GM19025 (cell line): ENCODE measurements around the gene PPP2R3B.
"Not testable (repeated sequence)": the region's sequence is repeated elsewhere in the genome, so short reads cannot be mapped to it uniquely, and the experiment has no call there.

ENCODE experiments used
- ATAC-seq: cut with Tn5 transposase; IDR thresholded peaks from one replicate; pipeline ENCODE4 v1.9.1; 2021; ENCODE audit warnings: mild to moderate bottlenecking, low read depth, moderate library complexity; ENCODE audit not compliant: unreplicated experiment

PPP2R3B gene

GRCh38 chrX:307261-308111, 79.2 kb downstream of the PPP2R3B start:
- ATAC-seq = no peak

DNA sequence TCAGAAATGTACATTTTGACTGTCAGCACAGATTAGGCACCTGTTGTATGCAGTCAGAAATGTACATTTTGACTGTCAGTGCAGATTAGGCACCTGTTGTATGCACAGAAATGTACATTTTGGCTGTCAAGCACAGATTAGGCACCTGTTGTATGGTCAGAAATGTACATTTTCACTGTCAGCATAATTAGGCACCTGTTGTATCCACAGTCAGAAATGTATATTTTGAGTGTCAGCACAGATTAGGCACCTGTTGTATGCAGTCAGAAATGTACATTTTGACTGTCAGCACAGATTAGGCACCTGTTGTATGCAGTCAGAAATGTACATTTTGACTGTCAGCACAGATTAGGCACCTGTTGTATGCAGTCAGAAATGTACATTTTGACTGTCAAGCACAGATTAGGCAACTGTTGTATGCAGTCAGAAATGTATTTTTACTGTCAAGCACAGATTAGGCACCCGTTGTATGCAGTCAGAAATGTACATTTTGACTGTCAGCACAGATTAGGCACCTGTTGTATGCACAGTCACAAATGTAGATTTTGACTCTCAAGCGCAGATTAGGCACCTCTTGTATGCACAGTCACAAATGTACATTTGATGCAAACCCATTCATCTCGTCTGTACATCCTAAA, 80.0 kb downstream of the PPP2R3B start:
- not testable (repeated sequence) for ATAC-seq

DNA sequence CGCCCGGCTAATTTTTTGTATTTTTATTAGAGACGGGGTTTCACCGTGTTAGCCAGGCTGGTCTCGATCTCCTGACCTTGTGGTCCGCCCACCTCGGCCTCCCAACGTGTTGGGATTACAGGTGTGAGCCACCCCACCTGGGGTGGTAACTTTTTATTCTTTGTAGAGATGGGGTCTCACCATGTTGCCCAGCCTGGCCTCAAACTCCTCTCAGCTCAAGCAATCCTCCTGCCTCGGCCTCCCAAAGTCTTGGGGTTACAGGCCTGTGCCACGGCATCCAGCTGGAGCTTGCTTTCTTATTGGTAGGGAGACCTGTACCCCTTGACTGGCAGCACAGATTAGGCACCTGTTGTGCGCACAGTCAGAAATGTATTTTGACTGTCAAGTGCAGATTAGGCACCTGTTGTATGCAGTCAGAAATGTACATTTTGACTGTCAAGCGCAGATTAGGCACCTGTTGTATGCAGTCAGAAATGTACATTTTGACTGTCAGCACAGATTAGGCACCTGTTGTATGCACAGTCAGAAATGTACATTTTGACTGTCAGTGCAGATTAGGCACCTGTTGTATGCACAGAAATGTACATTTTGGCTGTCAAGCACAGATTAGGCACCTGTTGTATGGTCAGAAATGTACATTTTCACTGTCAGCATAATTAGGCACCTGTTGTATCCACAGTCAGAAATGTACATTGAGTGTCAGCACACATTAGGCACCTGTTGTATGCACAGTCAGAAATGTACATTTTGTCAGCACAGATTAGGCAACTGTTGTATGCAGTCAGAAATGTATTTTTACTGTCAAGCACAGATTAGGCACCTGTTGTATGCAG, 80.7 kb downstream of the PPP2R3B start:
- ATAC-seq = not testable (repeated sequence)

- no peak for ATAC-seq
Observed at GRCh38 chrX:302975-303374, 83.7 kb downstream of the PPP2R3B start.

DNA sequence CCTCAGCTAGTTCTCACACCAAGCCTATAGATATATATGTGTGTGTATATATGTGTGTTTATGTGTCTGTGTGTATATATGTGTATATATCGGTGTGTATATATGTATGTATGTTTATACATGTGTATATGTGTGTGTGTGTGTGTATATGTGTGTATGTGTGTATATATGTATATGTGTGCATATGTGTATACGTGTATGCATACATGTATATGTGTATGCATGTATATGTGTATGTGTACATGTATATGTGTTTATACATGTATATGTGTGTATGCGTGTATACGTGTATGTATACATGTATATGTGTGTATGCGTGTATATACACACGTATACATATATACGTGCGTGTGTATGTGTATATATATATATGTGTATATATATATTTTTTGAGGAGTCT, 86.4 kb downstream of the PPP2R3B start:
- no peak for ATAC-seq

- ATAC-seq = no peak
Observed at GRCh38 chrX:298993-299392, 87.7 kb downstream of the PPP2R3B start.

- ATAC-seq = no peak
Observed at GRCh38 chrX:295136-295535, 91.6 kb downstream of the PPP2R3B start.

DNA sequence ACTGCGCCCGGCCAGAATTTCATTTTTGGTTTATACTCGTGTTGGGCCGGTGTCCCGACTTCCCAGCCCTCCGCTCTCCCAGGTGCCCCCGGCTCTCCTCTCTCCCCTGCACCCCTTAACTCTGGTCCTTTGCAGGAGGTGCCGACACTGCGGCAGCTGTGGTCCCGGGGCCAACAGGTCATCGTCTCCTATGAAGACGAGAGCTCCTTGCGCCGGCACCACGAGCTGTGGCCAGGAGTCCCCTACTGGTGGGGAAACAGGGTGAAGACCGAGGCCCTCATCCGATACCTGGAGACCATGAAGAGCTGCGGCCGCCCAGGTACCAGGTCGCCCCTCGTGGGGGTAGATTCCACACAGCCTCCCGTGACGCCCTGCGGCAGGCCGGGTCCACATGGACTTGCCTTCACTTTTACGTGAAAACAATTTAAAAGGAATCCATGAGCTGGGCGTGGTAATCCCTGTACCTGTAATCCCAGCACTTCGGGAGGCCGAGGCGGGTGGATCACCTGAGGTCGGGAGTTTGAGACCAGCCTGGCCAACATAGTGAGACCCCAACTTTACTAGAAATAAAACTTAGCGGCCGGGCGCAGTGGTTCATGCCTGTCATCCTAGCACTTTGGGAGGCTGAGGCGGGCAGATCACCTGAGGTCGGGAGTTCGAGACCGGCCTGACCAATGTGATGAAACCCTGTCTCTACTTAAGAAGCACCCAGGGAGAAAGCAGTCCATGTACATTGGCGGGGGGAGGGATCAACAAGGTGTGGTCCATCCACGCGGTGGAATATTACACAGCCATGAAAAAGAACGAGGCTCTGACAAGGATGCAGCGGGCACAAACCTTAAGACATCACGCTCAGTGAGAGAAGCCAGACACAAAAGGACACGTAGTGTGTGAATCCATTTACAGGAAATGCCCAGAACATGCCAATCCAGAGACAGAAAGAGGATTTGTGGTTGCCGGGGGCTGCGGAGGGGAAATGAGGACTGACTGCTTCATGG, 93.5 kb downstream of the PPP2R3B start:
- ATAC-seq = no peak

GRCh38 chrX:291411-291901, 95.3 kb downstream of the PPP2R3B start:
- ATAC-seq = no peak

DNA sequence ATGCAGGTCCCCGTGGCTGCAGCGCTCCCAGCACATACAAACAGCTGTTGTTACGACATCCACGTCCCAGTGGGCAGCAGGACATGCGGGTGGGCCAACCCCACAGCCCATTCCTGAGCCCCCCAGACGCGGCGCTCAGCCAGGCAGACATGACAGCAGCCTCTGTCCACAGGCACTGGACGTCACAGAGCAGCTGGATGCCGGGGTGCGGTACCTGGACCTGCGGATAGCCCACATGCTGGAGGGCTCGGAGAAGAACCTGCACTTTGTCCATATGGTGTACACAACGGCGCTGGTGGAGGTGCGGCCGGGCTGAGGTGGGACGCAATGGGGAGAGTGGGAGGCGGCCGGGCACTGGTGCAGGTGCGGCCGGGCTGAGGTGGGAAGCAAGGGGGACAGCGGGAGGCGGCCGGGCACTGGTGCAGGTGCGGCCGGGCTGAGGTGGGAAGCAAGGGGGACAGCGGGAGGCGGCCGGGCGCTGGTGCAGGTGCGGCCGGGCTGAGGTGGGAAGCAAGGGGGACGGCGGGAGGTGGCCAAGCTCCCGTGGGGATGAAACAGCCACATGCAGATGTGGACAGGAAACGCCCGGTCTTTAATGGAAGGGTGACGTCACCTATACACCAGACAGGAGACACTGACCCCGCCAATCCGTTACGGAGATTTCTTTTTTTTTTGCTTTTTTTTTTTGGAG, 96.1 kb downstream of the PPP2R3B start:
- ATAC-seq = no peak

DNA sequence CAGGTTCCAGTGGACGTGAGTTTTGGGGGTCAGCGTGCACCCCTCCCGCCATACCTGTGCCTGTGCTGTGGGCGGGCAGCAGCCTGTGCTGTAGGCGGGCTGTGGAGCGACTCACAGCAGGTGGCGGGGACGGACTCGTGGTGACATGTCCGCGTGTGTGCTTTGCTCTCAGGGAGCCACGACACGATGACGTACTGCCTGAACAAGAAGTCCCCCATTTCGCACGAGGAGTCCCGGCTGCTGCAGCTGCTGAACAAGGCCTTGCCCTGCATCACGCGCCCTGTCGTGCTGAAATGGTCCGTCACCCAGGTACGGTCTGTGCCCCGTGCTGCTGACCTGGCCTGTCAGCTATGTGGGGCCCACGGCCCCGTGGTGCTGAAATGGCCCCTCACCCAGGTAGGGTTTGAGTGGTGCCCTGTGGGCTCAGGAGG, 98.1 kb downstream of the PPP2R3B start:
- no peak for ATAC-seq

DNA sequence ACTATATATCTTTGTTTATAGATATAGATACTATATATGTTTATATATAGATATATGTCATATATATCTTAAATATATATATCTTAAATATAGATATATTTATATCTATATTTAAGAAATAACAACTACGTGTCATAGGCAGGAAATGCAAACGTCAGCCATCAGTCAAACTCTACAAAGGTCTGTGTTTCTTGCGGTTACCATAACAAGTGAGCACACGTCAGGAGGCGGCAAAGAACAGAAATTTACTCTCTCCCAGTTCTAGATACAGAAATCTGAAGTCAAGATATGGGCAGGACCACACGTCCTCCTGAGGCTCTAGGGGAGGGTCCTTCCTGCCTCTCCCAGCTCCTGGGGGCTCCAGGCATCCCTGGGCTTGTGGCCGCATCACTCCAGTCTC, 99.0 kb downstream of the PPP2R3B start:
- no peak for ATAC-seq

- ATAC-seq = no peak
Observed at GRCh38 chrX:285076-285677, 101.5 kb downstream of the PPP2R3B start.
